Esophagus (tissue), 2 donors: ENCODE results near the gene ITPA. TPM values are rescaled to one million over a fixed set of nuclear protein-coding genes. Genes with fewer than 3 reads are reported as not detected.

Experiments
- H3K27ac ChIP-seq, 2 donors: one replicate each; pipeline ENCODE4 v1.5.1; 2013; ENCODE audit warnings: low read depth in 2 of 2, mild to moderate bottlenecking in 2 of 2, inconsistent platforms in 1 of 2, low read length in 1 of 2, moderate library complexity in 1 of 2
- H3K27me3 ChIP-seq, 2 donors: one replicate each; pipeline ENCODE4 v1.6.1; 2013; ENCODE audit warnings: low read length in 2 of 2, control low read depth in 1 of 2, mild to moderate bottlenecking in 1 of 2; ENCODE audit not compliant: insufficient read depth in 2 of 2, control insufficient read depth in 1 of 2
- H3K36me3 ChIP-seq, 2 donors: one replicate each; pipeline ENCODE4 v1.6.1; 2013; ENCODE audit warnings: low read length in 1 of 2; ENCODE audit not compliant: control insufficient read depth in 2 of 2, insufficient read depth in 2 of 2
- H3K4me1 ChIP-seq, 2 donors: one replicate each; pipeline ENCODE4 v1.6.1; 2013; ENCODE audit warnings: low read length in 1 of 2; ENCODE audit not compliant: control insufficient read depth in 2 of 2, insufficient read depth in 2 of 2
- H3K4me3 ChIP-seq, 2 donors: one replicate each; pipeline ENCODE4 v1.5.1; 2013; ENCODE audit warnings: low read length in 2 of 2, mild to moderate bottlenecking in 2 of 2, low read depth in 1 of 2, moderate library complexity in 1 of 2
- H3K9me3 ChIP-seq, 2 donors: one replicate each; pipeline ENCODE4 v1.6.1; 2013; ENCODE audit warnings: mild to moderate bottlenecking in 2 of 2, low read depth in 1 of 2, low read length in 1 of 2, moderate library complexity in 1 of 2; ENCODE audit not compliant: control insufficient read depth in 2 of 2, insufficient read depth in 1 of 2
- WGBS, 2 donors: extraction: QIAGEN DNeasy Blood & Tissue Kit; methylation state at CpG; one replicate each; pipeline ENCODE4 v1.1.7; 2013; 5-methylcytosine and 5-hydroxymethylcytosine counted together
- polyA plus RNA-seq, 2 donors: library from polyadenylated mRNA; stranded (reverse); fragments of 200-250 nt; gene quantifications; one replicate each; pipeline ENCODE4 v1.2.3, GENCODE V29; 2013
- donor health status: healthy with polysubstance abuse.
- donor health status: Bipolar disorder and iron deficiency.

Gene ITPA
- polyA plus RNA-seq, 2 donors, result 55.8 to 73.5 TPM

GRCh38 chr20:3250091-3250504, 40.8 kb downstream of the ITPA start:
- no peak overlapping the region for H3K4me3 ChIP-seq
- peaks cover 3 to 12% of the 10 kb centered on the region in 2 donors for H3K36me3 ChIP-seq
- WGBS, 2 donors, result 62 to 83% methylated on average over 10 of the region's 10 CpGs
- peaks cover 0 to 2% of the 10 kb centered on the region in 2 donors for H3K4me1 ChIP-seq
- H3K9me3 ChIP-seq, result no peaks in the 10 kb centered on the region
- no peaks in the 10 kb centered on the region for H3K27me3 ChIP-seq
- no peak overlapping the region for H3K27ac ChIP-seq

DNA sequence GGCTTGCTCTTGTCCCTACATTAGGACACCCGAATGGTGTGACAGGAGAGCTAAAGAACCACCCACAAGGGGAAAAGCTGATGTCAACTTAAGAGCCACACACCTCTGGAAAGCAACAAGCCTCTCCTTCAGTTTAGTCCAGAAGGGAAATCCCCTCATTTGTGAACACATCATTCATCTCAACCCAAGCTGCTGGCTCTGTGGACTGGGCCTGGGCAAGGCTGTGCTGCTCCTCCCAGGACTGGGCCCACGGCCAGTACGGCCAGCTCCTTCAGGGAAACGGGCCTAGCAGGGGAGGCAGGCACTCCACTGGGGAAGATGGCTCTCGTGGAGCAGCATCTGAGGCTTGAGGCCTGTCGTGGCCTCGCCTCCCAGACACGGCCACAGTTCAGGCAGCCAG, 42.5 kb downstream of the ITPA start:
- peaks cover 3 to 25% of the 10 kb centered on the region in 2 donors for H3K36me3 ChIP-seq
- peaks cover 0 to 2% of the 10 kb centered on the region in 2 donors for H3K4me1 ChIP-seq
- no peak overlapping the region for H3K27ac ChIP-seq
- H3K9me3 ChIP-seq, result no peaks in the 10 kb centered on the region
- 37 to 56% methylated on average over 8 of the region's 8 CpGs for WGBS, 2 donors
- H3K4me3 ChIP-seq, result no peak overlapping the region
- no peaks in the 10 kb centered on the region for H3K27me3 ChIP-seq

DNA sequence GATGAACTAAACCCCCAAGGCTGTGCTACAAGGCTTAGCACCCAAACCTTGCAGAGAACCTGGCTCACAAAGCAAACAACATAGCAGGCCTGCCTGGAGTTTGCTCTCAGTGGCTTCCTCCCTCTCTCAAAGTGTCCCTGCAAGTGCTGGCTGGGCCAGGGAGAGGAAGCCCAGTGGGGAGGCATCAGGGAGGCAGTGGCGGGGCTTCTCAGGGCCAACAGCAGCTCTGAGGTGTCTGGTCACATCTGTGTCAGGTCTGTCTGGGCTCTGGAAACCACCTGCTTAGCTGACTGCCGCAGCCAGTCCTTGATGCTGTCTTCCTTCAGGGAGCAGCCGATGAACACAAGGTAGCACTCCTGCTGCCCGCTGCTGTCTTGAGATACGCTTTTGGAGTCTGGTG, 46.4 kb downstream of the ITPA start:
- H3K36me3 ChIP-seq, result peaks cover 3 to 31% of the 10 kb centered on the region in 2 donors
- WGBS, 2 donors, result 96 to 99% methylated on average over 5 of the region's 5 CpGs
- H3K4me1 ChIP-seq, result peaks cover 0 to 2% of the 10 kb centered on the region in 2 donors

GRCh38 chr20:3258429-3258828, 49.1 kb downstream of the ITPA start:
- Histone ChIP-seq H3K9me3 (no peaks in the 10 kb centered on the region), H3K27ac (no peak overlapping the region), H3K4me3 (no peak overlapping the region), H3K4me1 (no peaks in the 10 kb centered on the region), H3K36me3 (peaks cover 0 to 26% of the 10 kb centered on the region in 2 donors), H3K27me3 (no peaks in the 10 kb centered on the region)
- 81 to 86% methylated on average over 5 of the region's 5 CpGs for WGBS, 2 donors

More for the DNA sequence above, 46.4 kb downstream of the ITPA start:
- H3K27ac ChIP-seq, result no peak overlapping the region
- no peaks in the 10 kb centered on the region for H3K9me3 ChIP-seq
- no peaks in the 10 kb centered on the region for H3K27me3 ChIP-seq
- no peak overlapping the region for H3K4me3 ChIP-seq

- Histone ChIP-seq H3K4me1 (no peaks in the 10 kb centered on the region), H3K9me3 (no peaks in the 10 kb centered on the region), H3K27me3 (no peaks in the 10 kb centered on the region), H3K4me3 (no peak overlapping the region), H3K36me3 (peaks cover 0 to 10% of the 10 kb centered on the region in 2 donors), H3K27ac (no peak overlapping the region)
Measured at GRCh38 chr20:3262566-3262965, 53.3 kb downstream of the ITPA start.

GRCh38 chr20:3270051-3270450, 60.8 kb downstream of the ITPA start:
- H3K9me3 ChIP-seq, result no peaks in the 10 kb centered on the region
- H3K4me3 ChIP-seq, result no peak overlapping the region
- WGBS, 2 donors, result 96% methylated on average over 4 of the region's 4 CpGs
- no peak overlapping the region for H3K27ac ChIP-seq
- H3K4me1 ChIP-seq, result no peaks in the 10 kb centered on the region
- H3K27me3 ChIP-seq, result no peaks in the 10 kb centered on the region
- H3K36me3 ChIP-seq, result peaks cover 3 to 8% of the 10 kb centered on the region in 2 donors

DNA sequence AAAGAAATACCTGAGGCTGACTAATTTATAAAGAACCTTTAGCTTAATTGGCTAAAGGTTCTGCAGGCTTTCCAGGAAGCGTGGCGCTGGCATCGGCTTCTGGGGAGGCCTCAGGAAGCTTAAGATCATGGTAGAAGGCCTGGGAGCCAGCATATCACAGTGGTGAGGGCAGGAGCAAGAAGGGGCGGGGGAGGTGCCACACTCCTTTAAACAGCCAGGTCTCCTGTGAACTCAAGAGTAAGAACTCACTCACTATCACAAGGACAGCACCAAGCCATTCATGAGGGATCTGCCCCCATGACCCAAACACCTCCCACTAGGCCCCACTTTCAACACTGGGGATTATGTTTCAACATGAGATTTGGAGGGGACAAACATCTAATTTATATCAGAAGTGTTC, 64.1 kb downstream of the ITPA start:
- H3K27me3 ChIP-seq, result no peaks in the 10 kb centered on the region
- H3K9me3 ChIP-seq, result no peaks in the 10 kb centered on the region
- no peak overlapping the region for H3K4me3 ChIP-seq
- no peak overlapping the region for H3K27ac ChIP-seq
- H3K4me1 ChIP-seq, result no peaks in the 10 kb centered on the region
- H3K36me3 ChIP-seq, result peaks cover 3 to 12% of the 10 kb centered on the region in 2 donors
- 67 to 77% methylated on average over 4 of the region's 4 CpGs for WGBS, 2 donors

Other genes with a start within 250 kb of the ITPA start
- gene GNRH2, start 165.9 kb upstream of the ITPA start, polyA plus RNA-seq, result under 1 TPM in 1 of 2 donors, not detected in 1; 0.24 TPM
- gene MRPS26, start 163.4 kb upstream of the ITPA start, polyA plus RNA-seq, result 10 to 100 TPM; 57.2 to 67.1 TPM
- under 1 TPM in 1 of 2 donors, not detected in 1; 0.13 TPM for gene OXT, start 137.9 kb upstream of the ITPA start, polyA plus RNA-seq
- gene AVP, start 124.8 kb upstream of the ITPA start, polyA plus RNA-seq, result not detected
- gene FASTKD5, start 49.6 kb upstream of the ITPA start, polyA plus RNA-seq, result 1 to 10 TPM; 6.6 to 9.7 TPM
- gene UBOX5, start 49.6 kb upstream of the ITPA start, polyA plus RNA-seq, result 1 to 10 TPM; 2.9 to 3.0 TPM
- 1 to 10 TPM; 1.8 TPM for gene LZTS3, start 35.9 kb upstream of the ITPA start, polyA plus RNA-seq
- 10 to 100 TPM; 24.0 to 45.8 TPM for gene DDRGK1, start 4.8 kb upstream of the ITPA start, polyA plus RNA-seq
- 10 to 100 TPM; 11.5 to 19.8 TPM for gene SLC4A11, start 29.7 kb downstream of the ITPA start, polyA plus RNA-seq
- 1 to 10 TPM; 3.6 TPM for gene DNAAF9, start 198.2 kb downstream of the ITPA start, polyA plus RNA-seq